GM23338 (cell line): ENCODE results near the gene GALNT3.

Experiments
- CREB1 ChIP-seq: fragments of 250-450 bp; sonication (Bioruptor Pico); IDR thresholded peaks from 2 replicates; pipeline ENCODE4 v1.5.0; 2020; ENCODE audit warnings: low read depth, mild to moderate bottlenecking, moderate library complexity
- EZH2phosphoT487 ChIP-seq: fragments of 200-600 bp; sonication (generic); IDR thresholded peaks from one replicate; pipeline ENCODE4 v1.8.1; 2018; ENCODE audit warnings: antibody characterized with exemption; ENCODE audit not compliant: unreplicated experiment
- TF ChIP-seq, protein P1 (sequence below), 2 experiments: fragments of 200-600 bp in 1 of 2; sonication (generic) in 1 of 2; conservative IDR thresholded peaks; 2 replicates each; pipeline versions ENCODE4 v1.5.1 to v1.6.1; 2016 to 2017; ENCODE audit warnings: antibody characterized with exemption in 2 of 2, low read depth in 2 of 2, mild to moderate bottlenecking in 2 of 2, moderate library complexity in 1 of 2

DNA sequence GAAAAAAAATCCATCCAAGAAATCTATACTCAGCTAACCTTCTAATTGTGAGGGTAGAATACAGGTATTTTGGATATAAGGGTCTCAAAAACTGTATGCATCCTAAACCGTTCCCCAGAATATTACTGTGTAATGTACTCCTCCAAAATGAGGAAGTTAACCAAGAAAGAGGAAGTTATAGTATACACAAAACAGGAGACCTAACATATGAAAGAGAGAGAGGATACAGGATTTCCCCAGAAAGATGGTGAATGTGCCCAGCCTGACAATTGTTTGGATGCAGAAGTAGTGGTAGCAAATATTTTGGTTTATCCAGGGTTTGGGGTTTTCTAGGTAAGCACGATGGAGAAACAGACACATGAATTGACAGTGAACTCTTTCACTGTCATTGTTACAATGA is 50.6 kb downstream of the GALNT3 start:
- TF ChIP-seq CREB1 (CRISPR knock-in tag) = no peak
- no peak for TF ChIP-seq EZH2phosphoT487
- TF ChIP-seq, protein P1, sequence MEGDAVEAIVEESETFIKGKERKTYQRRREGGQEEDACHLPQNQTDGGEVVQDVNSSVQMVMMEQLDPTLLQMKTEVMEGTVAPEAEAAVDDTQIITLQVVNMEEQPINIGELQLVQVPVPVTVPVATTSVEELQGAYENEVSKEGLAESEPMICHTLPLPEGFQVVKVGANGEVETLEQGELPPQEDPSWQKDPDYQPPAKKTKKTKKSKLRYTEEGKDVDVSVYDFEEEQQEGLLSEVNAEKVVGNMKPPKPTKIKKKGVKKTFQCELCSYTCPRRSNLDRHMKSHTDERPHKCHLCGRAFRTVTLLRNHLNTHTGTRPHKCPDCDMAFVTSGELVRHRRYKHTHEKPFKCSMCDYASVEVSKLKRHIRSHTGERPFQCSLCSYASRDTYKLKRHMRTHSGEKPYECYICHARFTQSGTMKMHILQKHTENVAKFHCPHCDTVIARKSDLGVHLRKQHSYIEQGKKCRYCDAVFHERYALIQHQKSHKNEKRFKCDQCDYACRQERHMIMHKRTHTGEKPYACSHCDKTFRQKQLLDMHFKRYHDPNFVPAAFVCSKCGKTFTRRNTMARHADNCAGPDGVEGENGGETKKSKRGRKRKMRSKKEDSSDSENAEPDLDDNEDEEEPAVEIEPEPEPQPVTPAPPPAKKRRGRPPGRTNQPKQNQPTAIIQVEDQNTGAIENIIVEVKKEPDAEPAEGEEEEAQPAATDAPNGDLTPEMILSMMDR (conservative IDR thresholded peaks at IDR 0.05; ENCODE audit: low read depth in 2 of 2) = no peak
